ENCODE measurements around the gene USH2A.
"Not testable (repeated sequence)": the region's sequence is repeated elsewhere in the genome, so short reads cannot be mapped to it uniquely, and the experiment has no call there.

USH2A gene

DNA sequence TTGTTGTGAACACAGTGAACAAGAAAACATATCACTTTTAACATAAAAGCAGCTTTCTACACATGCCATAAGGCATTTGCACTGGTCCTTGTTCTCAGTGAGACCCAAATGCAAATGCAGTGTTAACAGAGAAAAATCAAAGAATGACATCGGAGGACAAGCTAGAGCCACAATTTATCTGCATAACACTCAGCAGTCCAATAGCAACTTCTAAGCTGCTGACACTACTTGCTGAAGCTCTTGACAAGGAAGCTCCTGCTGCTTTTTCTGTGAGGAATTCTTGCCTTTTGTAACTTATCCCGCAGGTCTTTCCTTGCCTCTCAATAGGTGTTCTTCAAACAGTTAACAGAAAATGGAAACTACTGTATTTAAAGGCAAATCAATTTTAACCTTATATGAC, 34.7 kb downstream of the USH2A start:
- DNase-seq: no peak

DNA sequence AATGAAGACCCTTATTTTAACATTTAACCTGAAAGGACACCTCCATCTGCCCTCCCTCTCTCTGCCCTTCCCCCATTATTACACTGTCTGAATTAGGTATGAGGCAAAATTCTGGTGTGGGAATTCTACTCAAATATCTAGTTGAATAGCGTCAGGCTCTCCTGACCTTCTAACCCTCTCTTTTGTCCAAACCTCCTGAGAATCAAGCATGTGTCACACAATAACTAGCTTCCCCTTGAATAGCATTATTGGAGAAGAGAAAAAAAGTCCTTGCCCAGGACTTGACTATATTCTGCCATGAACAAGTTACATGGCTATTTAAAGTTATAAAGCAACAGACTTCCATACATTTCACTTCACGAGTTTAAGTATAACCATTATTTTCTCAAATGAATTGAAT, 35.5 kb downstream of the USH2A start:
- DNase-seq: no peak

- DNase-seq: no peak
Measured at GRCh38 chr1:216379441-216379840, 43.8 kb downstream of the USH2A start.

DNA sequence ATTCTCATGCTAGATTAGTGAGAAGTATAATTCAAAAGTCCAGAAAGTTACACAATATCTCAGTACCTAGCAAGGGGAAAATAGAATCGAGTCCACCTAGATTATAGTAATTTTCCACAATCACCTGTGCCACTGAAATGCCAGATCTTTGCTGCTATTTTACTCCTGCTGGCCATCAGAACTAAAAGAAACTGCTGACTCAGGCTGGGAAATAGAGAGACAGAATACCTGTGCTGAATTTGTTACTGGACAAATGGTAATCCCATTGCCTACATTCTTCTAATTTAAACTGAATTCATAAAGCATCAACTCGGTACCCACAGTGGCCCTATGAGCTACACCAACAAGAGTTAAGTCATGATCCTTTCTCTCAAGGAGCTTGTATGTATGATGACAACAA, 55.0 kb downstream of the USH2A start:
- DNase-seq: no peak

- no peak for DNase-seq
Measured at GRCh38 chr1:216366979-216367378, 56.3 kb downstream of the USH2A start.

- no peak for DNase-seq
Measured at GRCh38 chr1:216356945-216357344, 66.3 kb downstream of the USH2A start.

GRCh38 chr1:216350186-216350585, 73.1 kb downstream of the USH2A start:
- no peak for DNase-seq

DNA sequence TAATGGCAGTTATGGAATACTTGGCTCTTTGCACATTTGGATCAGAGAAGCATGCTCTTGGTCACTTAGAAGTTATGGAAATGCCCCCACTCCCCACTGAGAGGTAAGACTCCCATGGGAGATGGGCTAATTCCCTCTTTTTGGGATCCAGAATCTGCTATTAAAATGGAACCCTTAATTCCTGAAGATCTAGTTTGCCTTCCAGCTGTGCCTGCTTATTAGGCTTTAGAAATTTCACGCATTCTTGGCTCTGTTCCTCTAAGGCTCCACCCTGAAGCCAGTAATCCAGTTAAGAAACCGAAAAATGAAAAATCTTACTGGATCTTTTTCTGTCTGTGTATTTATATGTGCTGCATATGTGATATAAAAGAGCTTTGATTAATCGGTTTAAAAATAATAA, 76.7 kb downstream of the USH2A start:
- no peak for DNase-seq

DNA sequence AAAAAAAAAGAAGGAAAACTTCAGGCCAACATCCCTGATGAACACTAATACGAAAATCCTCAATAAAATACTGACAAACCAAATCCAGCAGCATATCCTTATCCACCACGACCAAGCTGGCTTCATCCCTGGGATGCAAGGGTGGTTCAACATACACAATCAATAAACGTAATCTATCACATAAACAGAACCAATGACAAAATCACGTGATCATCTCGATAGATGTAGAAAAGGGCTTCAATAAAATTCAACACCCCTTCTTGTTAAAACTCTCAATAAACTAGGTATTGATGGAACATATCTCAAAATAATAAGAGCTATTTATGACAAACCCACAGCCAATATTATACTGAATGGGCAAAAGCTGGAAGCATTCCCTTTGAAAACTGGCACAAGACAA, 82.7 kb downstream of the USH2A start:
- DNase-seq: not testable (repeated sequence)

DNA sequence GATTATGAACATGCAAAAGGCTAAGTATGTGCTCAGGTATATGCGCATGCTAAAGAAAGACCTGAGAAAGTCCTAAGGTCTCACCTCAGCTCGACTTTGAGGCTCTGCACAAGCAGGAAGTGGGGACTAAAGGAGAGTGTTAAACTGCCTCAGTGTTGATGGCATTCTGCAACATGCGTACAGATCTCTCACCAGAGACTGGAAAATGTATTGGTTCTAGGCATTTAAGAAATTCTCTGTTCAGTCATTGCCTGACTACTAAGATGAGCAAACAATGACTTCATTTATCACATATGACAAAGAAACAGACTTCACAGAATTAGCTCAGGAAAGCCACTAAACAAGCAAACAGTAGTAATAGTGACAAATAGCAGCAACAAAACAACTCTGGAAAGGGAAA, 90.8 kb downstream of the USH2A start:
- DNase-seq: no peak

- no peak for DNase-seq
Measured at GRCh38 chr1:216332003-216332402, 91.2 kb downstream of the USH2A start.

GRCh38 chr1:216331211-216331610, 92.0 kb downstream of the USH2A start:
- DNase-seq: no peak

GRCh38 chr1:216330262-216330661, 93.0 kb downstream of the USH2A start:
- no peak for DNase-seq

DNA sequence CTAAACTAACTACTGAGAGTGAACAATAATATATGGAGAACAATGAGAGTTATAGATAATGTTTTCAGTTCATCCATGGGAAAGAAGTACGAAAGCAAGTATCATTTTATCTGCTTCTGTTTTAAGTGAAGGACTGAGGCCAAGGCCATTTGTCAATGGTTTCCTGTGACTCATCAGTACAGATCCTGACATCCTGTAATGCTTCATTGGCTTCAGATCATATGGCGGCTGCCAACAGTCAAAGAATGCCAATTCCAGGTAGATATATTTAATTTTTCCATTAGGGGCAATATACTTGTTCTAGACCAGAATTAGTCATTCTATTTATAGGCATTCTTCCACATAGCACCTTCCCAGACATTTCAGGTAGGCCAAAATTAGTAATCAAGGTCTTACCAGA, 97.3 kb downstream of the USH2A start:
- no peak for DNase-seq

DNA sequence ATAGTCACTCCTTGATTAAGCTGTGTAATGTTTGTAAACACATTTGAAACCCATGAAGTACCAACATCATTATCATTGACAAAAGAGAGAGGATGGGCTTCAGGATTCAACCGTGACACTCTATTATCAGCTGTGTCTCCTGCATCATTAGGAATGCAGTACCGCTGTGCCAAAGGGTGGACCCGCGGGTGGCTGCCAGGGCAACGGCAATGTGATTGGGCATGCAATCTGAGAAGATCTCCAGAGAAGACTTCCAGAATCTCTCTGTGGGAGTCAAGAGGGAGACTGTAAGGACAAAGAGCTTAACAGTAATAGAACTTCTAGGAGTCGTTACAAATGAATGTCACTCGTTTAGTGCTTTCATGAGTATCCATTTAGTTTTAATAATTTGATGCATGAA, 97.9 kb downstream of the USH2A start:
- no peak for DNase-seq

DNA sequence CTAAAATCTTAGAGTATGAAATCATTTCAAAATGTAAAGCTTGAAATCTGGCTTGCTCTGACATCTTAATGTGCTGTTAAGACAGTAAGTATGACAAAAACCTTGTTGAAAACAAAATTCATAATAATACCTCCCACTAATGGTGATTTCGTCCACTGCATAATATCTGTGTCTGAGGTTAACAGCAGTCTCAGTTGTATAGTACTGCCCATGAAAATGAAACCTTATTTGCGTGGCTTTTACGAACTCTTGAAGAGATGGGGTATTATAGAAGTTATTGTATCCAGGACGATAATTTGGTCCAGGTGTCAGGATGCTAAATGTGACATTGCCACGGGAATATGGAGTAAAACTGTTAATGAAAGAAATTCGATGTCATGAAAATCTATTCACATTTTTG, 99.9 kb downstream of the USH2A start:
- no peak for DNase-seq

GRCh38 chr1:216314379-216315095, 108.7 kb downstream of the USH2A start:
- DNase-seq: peak; percentile 3

DNA sequence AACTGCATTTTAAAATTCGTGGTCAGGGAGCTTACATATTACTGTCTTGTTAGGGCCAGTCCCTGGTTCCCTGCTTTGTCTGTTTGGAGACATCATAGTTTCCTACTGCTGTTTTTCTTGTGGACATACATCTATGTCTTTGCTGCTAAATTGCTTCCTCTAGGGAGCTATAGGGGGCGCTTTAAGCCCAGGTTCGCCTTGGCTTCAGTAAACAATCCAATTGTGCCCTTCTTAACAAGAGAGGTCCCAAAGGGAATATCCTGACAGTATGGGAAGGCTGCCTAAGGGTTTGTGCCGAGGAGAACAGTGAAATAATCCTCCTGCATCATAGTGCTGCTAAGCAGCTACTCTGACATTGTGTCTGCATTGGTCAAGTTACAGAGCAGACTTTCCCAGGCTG, 112.5 kb downstream of the USH2A start:
- peak; percentile 47 for DNase-seq

- no peak for DNase-seq
Measured at GRCh38 chr1:216306830-216307229, 116.4 kb downstream of the USH2A start.

- DNase-seq: no peak
Measured at GRCh38 chr1:216303690-216304089, 119.6 kb downstream of the USH2A start.

DNA sequence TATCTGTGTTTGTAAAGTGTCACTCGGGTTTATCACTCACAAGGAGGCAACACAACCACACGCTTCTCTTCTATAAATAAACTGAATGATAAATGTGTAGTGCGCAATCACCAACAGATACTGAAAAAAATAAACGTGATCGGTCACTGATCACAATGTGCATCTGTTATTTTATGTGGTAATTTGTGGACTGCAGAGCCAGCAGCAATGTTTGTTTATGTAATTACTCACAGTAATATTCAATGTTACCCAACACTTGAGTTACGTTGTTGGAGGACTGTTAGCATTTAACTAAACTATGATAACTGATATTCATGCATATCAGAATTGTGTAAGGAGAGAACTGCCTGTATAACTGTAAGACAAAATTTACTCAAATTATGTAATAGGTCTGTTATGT, 129.6 kb downstream of the USH2A start:
- DNase-seq: no peak

DNA sequence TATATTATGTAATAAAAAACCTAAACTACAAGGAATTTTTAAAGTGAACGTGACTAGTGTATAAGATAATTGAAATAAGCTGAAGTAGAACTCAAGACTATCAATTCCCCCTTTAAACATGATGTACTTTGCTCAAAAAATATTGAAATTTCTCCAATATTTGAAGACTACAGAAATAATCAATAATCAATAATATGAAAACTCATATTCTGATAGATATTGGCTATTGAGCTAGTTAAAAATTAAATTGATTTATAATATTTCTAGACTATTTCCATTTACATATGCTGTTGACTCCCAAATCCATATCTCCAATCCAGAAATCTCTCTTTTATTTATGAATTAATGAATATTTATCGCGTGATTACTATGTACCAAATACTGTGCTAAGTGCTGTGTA, 133.2 kb downstream of the USH2A start:
- no peak for DNase-seq

GRCh38 chr1:216285052-216285451, 138.2 kb downstream of the USH2A start:
- DNase-seq: no peak

- no peak for DNase-seq
Measured at GRCh38 chr1:216281757-216282156, 141.5 kb downstream of the USH2A start.

- no peak for DNase-seq
Measured at GRCh38 chr1:216270086-216270773, 153.0 kb downstream of the USH2A start.
